HepG2 (cell line): ENCODE results near the gene GRK5. TPM values are rescaled to one million over a fixed set of nuclear protein-coding genes. Genes with fewer than 3 reads are reported as not detected.

Source experiments
- AKAP8 ChIP-seq: sonication (generic); formaldehyde crosslinking; IDR thresholded peaks from 2 replicates; pipeline ENCODE4 v1.5.1; 2020; ENCODE audit warnings: mild to moderate bottlenecking, missing genetic modification reagents
- CEBPG ChIP-seq: IDR thresholded peaks from 2 replicates; pipeline ENCODE4 v1.6.1; 2016
- CENPT ChIP-seq: sonication (generic); formaldehyde crosslinking; IDR thresholded peaks from 2 replicates; pipeline ENCODE4 v1.8.0; 2022; ENCODE audit warnings: low read depth, mild to moderate bottlenecking, moderate library complexity, missing genetic modification reagents
- ELF4 ChIP-seq: sonication (generic); formaldehyde crosslinking; IDR thresholded peaks from 2 replicates; pipeline ENCODE4 v1.5.0; 2020; ENCODE audit warnings: missing genetic modification reagents, mild to moderate bottlenecking, moderate library complexity, borderline replicate concordance
- GLI4 ChIP-seq: sonication (generic); formaldehyde crosslinking; IDR thresholded peaks from 2 replicates; pipeline ENCODE4 v1.5.1; 2020; ENCODE audit warnings: missing genetic modification reagents, mild to moderate bottlenecking, moderate library complexity, borderline replicate concordance
- HNRNPH1 ChIP-seq: fragments of 200-400 bp; formaldehyde crosslinking; optimal IDR thresholded peaks from 2 replicates; pipeline ENCODE3; 2017; ENCODE audit warnings: mild to moderate bottlenecking, low read depth, low read length
- HNRNPK ChIP-seq: fragments of 200-400 bp; formaldehyde crosslinking; IDR thresholded peaks from 2 replicates; pipeline ENCODE4 v1.6.1; 2018; ENCODE audit warnings: low read length, low read depth, moderate library complexity, mild to moderate bottlenecking; ENCODE audit not compliant: poor library complexity, severe bottlenecking
- JUND ChIP-seq: sonication (generic); formaldehyde crosslinking; IDR thresholded peaks from 2 replicates; pipeline ENCODE4 v1.8.0; 2022; ENCODE audit warnings: mild to moderate bottlenecking, missing genetic modification reagents
- MED13 ChIP-seq: sonication (generic); formaldehyde crosslinking; IDR thresholded peaks from 2 replicates; pipeline ENCODE4 v1.5.0; 2020; ENCODE audit warnings: missing genetic modification reagents
- PPARG ChIP-seq: conservative IDR thresholded peaks from 2 replicates; pipeline ENCODE4 v1.6.1; 2016; ENCODE audit warnings: missing biosample characterization, missing genetic modification reagents
- REST ChIP-seq, 2 experiments: IDR thresholded peaks; 2 replicates each; pipeline ENCODE4 v1.6.1; 2011 to 2012; ENCODE audit warnings: low read length in 2 of 2, borderline replicate concordance in 1 of 2, low read depth in 1 of 2, mild to moderate bottlenecking in 1 of 2, moderate library complexity in 1 of 2
- RFX5 ChIP-seq: IDR thresholded peaks from 2 replicates; pipeline ENCODE4 v1.6.1; 2011; ENCODE audit warnings: low read depth, low read length, improper control_type of control experiment
- ZBTB7B ChIP-seq: sonication (generic); formaldehyde crosslinking; IDR thresholded peaks from 2 replicates; pipeline ENCODE4 v1.4.0; 2020; ENCODE audit warnings: missing genetic modification reagents
- ZFP90 ChIP-seq: sonication (generic); formaldehyde crosslinking; IDR thresholded peaks from 2 replicates; pipeline ENCODE4 v1.8.0; 2022; ENCODE audit warnings: missing genetic modification reagents, mild to moderate bottlenecking, inconsistent platforms, borderline replicate concordance
- ZNF101 ChIP-seq: sonication (generic); formaldehyde crosslinking; IDR thresholded peaks from 2 replicates; pipeline ENCODE4 v1.4.0; 2020; ENCODE audit warnings: mild to moderate bottlenecking, low read depth, missing genetic modification reagents, borderline replicate concordance
- ZNF264 ChIP-seq: sonication (generic); formaldehyde crosslinking; IDR thresholded peaks from 2 replicates; pipeline ENCODE4 v1.4.0; 2020; ENCODE audit warnings: missing genetic modification reagents
- ZNF780A ChIP-seq: sonication (generic); formaldehyde crosslinking; IDR thresholded peaks from 2 replicates; pipeline ENCODE4 v1.8.0; 2022; ENCODE audit warnings: mild to moderate bottlenecking, missing genetic modification reagents, moderate library complexity
- polyA plus RNA-seq, 8 experiments: library from polyadenylated mRNA; depleted of rRNA in 3 of 8; stranded (reverse) in 7 of 8; unstranded in 1 of 8; fragments of >200 nt; fragmentation: Illumina TruSeq in 4 of 8; extraction: Trizol in 4 of 8; gene quantifications; 2 replicates each; pipeline versions ENCODE4 v1.2.1 to v1.2.3, GENCODE V29; 2011 to 2016; ENCODE audit warnings: low read depth in 4 of 8, missing spikeins in 1 of 8, mixed read lengths in 1 of 8; ENCODE audit not compliant: insufficient read depth in 1 of 8
- total RNA-seq, 5 experiments: library from RNA; depleted of rRNA; stranded (reverse); fragments of >200 nt; fragmentation: Illumina TruSeq; extraction: Trizol; gene quantifications; 2 replicates each; pipeline ENCODE4 v1.2.3, GENCODE V29; 2016; ENCODE audit warnings: low read depth in 1 of 5
- TF ChIP-seq, protein P1 (sequence below): sonication (generic); formaldehyde crosslinking; IDR thresholded peaks from 2 replicates; pipeline ENCODE4 v1.8.1; 2022; ENCODE audit warnings: low read depth, mild to moderate bottlenecking, missing genetic modification reagents
- TF ChIP-seq, protein P2 (sequence below): sonication (generic); formaldehyde crosslinking; conservative IDR thresholded peaks from 2 replicates; pipeline ENCODE4 v1.8.0; 2022; ENCODE audit warnings: missing genetic modification reagents
- TF ChIP-seq, protein P3 (sequence below): sonication (generic); formaldehyde crosslinking; IDR thresholded peaks from 2 replicates; pipeline ENCODE4 v1.8.0; 2022; ENCODE audit warnings: low read depth, missing genetic modification reagents

The GRK5 gene
- total and polyA plus RNA-seq, 2 of the 13 experiments (the other 11 are each of a cell fraction or from before 2014, with no cell fraction given), result 10.4 to 12.6 TPM

GRCh38 chr10:119270762-119271366, 63.5 kb downstream of the GRK5 start (continued):
- TF ChIP-seq REST (IDR thresholded peaks at IDR 0.05; ENCODE audit: borderline replicate concordance in 1 of 2, low read depth in 1 of 2, low read length in 2 of 2) (0 out of 4 replicates have a peak, but pooled peaks of 1 of the 2 experiments have one; percentile 17), HNRNPK (no peak), CEBPG (CRISPR knock-in tag) (peak; percentile 27; the same call in 1 of the 2 replicates), AKAP8 (no peak), HNRNPH1 (no peak), GLI4 (CRISPR knock-in tag) (no peak), CENPT (CRISPR knock-in tag) (no peak), ZBTB7B (CRISPR knock-in tag) (0 out of 2 replicates have a peak, but pooled peaks have one; percentile 14), JUND (no peak), ZNF780A (no peak), MED13 (no peak), PPARG (no peak; the same call in 1 of the 2 replicates), ZNF264 (CRISPR knock-in tag) (no peak; the same call in 1 of the 2 replicates), ZNF101 (no peak), ZFP90 (CRISPR knock-in tag) (0 out of 2 replicates have a peak, but pooled peaks have one; percentile 37), RFX5 (no peak), ELF4 (no peak)
- TF ChIP-seq, protein P1, sequence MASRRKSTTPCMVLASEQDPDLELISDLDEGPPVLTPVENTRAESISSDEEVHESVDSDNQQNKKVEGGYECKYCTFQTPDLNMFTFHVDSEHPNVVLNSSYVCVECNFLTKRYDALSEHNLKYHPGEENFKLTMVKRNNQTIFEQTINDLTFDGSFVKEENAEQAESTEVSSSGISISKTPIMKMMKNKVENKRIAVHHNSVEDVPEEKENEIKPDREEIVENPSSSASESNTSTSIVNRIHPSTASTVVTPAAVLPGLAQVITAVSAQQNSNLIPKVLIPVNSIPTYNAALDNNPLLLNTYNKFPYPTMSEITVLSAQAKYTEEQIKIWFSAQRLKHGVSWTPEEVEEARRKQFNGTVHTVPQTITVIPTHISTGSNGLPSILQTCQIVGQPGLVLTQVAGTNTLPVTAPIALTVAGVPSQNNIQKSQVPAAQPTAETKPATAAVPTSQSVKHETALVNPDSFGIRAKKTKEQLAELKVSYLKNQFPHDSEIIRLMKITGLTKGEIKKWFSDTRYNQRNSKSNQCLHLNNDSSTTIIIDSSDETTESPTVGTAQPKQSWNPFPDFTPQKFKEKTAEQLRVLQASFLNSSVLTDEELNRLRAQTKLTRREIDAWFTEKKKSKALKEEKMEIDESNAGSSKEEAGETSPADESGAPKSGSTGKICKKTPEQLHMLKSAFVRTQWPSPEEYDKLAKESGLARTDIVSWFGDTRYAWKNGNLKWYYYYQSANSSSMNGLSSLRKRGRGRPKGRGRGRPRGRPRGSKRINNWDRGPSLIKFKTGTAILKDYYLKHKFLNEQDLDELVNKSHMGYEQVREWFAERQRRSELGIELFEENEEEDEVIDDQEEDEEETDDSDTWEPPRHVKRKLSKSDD (CRISPR knock-in tag), result no peak
- TF ChIP-seq, protein P2, sequence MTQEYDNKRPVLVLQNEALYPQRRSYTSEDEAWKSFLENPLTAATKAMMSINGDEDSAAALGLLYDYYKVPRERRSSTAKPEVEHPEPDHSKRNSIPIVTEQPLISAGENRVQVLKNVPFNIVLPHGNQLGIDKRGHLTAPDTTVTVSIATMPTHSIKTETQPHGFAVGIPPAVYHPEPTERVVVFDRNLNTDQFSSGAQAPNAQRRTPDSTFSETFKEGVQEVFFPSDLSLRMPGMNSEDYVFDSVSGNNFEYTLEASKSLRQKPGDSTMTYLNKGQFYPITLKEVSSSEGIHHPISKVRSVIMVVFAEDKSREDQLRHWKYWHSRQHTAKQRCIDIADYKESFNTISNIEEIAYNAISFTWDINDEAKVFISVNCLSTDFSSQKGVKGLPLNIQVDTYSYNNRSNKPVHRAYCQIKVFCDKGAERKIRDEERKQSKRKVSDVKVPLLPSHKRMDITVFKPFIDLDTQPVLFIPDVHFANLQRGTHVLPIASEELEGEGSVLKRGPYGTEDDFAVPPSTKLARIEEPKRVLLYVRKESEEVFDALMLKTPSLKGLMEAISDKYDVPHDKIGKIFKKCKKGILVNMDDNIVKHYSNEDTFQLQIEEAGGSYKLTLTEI (CRISPR knock-in tag), result no peak
- TF ChIP-seq, protein P3, sequence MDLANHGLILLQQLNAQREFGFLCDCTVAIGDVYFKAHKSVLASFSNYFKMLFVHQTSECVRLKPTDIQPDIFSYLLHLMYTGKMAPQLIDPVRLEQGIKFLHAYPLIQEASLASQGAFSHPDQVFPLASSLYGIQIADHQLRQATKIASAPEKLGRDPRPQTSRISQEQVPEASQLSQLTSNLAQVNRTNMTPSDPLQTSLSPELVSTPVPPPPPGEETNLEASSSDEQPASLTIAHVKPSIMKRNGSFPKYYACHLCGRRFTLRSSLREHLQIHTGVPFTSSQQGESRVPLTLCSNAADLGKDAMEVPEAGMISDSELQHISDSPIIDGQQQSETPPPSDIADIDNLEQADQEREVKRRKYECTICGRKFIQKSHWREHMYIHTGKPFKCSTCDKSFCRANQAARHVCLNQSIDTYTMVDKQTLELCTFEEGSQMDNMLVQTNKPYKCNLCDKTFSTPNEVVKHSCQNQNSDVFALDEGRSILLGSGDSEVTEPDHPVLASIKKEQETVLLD, result no peak
